ENCODE measurements around the gene CSNK1D.

Gene CSNK1D

DNA sequence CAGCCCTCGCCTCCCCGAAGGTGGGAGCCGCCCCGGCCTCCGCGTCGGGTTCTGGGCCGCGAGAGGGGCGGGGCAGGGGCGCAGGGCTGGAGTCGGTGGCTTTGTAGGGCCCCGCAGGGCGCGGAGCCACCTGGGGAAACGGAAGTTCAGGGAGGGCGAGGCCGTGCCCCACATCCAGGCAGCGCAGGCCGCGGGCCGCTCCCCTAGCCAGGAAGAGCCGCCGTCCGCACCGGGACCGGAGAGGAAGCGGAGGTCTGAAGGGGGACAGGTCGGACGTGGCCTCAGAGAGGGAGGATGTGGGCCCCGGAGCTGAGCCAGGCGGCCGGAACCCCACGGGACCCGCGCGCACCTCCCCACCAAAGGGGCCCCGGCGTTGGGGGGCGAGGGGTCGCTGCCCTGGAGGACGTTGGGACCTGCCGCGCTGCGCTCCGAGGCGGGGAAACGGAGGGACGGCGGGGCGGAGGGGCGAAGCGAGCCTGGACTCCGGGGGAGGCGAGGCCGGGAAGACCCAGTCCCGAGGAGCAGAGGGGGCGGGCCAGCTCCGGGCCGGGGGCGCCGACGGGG, 45.1 kb downstream of the CSNK1D start:
- no peak for DNase-seq (ENCODE audit: low read depth)
- H3K4me3 ChIP-seq (ENCODE audit: low read length): peak overlapping the region; percentile 40
- TF ChIP-seq, protein P1, sequence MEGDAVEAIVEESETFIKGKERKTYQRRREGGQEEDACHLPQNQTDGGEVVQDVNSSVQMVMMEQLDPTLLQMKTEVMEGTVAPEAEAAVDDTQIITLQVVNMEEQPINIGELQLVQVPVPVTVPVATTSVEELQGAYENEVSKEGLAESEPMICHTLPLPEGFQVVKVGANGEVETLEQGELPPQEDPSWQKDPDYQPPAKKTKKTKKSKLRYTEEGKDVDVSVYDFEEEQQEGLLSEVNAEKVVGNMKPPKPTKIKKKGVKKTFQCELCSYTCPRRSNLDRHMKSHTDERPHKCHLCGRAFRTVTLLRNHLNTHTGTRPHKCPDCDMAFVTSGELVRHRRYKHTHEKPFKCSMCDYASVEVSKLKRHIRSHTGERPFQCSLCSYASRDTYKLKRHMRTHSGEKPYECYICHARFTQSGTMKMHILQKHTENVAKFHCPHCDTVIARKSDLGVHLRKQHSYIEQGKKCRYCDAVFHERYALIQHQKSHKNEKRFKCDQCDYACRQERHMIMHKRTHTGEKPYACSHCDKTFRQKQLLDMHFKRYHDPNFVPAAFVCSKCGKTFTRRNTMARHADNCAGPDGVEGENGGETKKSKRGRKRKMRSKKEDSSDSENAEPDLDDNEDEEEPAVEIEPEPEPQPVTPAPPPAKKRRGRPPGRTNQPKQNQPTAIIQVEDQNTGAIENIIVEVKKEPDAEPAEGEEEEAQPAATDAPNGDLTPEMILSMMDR (conservative IDR thresholded peaks at IDR 0.05; ENCODE audit: low read depth, low read length): no peak

DNA sequence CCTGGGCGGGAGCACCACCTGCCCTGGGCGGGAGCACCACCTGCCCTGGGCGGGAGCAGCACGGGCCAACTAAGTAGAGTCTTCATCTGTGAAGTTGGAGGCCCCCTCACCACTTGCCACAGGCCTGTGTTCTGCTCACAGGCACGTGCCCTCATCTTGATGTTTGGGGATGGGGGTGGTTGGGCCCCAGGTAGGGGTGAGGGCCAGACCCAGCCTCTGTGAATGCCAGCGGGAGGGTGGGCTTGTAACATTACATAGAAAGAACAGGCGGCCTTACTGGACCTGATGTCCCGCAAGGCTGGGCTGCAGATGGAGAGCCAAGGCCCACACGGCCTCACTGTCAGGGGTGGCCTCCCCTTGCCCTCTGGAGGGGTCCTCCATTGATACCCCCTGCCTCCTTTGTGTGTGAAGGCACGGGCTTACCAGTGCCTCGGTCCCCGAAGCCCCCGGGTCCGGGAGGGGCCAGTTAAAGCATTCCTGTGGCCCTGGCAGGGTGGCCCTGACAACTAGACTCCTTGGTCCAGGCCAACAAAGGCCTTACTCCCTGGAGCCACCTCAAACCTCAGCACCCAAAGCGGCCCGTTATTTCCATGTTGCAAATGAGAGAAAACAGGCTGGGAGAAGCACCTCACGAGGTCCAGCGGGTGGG, 45.7 kb downstream of the CSNK1D start:
- peak overlapping the region; percentile 6 for H3K4me3 ChIP-seq (ENCODE audit: low read length)
- DNase-seq (ENCODE audit: low read depth): no peak
- TF ChIP-seq, protein P1 (conservative IDR thresholded peaks at IDR 0.05; ENCODE audit: low read depth, low read length): no peak

DNA sequence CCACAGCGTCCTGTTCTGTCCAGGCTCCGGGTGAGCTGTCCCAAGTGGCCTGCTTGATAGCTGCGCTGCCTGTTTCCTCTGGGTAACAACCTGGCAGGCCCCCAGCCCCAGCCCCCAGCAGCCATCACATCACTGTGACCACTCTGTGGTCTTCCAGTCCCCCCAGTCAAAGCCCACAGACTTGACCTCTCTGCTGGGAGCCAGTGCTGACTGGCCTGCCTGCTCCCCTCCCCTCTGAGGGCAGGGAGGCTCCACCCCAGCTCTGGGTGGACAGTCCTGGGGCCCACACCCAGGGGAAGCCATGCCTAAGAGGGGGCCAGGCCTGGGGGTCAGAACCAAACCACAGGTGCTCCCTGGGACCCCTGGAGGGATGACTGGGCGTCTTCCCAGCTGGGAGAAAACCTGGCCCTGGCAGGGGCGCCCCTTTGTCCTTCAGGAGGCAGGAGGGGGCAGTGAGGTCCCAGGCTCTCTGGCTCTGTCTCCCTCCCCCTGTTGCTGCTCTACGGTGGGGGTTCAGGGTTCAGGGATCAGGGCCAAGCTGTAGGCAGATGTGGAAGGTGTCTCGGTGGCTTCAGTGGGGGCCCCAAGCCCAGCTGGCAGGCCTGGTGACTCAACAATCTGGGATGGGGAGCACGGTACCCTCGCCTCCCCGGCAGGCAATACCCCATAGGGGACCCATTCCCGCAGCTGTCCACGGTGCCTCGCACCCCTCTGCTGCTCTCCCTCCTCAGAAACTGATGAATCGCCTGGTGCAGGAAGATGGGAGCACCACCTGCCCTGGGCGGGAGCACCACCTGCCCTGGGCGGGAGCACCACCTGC, 46.5 kb downstream of the CSNK1D start:
- peak overlapping the region; percentile 37 for H3K4me3 ChIP-seq (ENCODE audit: low read length)
- no peak for DNase-seq (ENCODE audit: low read depth)
- TF ChIP-seq, protein P1 (conservative IDR thresholded peaks at IDR 0.05; ENCODE audit: low read depth, low read length): no peak

DNA sequence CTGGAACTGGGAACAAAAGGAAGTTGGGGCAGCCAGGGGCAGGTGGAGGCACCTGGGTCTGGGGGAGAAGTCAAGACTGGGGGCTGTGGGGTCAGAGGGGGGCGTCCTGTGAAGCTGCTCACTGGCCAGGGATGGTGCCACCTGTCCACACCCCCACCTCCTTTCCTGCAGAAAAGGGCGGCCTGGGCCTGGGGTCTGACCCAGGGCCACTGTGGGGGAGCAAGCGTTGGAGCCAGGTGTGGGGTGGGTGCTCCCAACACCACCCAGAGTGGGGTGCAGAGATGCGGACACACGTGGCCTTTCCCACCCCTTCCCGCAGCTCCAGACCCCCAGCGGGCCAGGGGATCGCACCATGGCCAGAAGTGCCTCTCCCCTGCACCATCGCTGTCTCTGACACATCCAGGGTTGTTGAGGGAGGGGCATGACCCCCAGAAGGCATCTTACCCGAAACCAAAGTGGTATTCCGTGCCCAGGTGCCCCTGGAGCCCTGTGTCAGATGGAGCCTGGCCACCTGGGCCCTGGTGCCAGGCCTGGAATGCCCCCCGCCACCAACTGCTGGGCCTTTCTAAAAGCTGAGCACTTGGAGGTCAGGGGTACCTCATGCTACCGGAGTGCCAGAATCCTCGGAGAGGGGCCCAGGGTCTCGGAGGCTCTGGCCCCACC, 47.2 kb downstream of the CSNK1D start:
- DNase-seq (ENCODE audit: low read depth): no peak
- TF ChIP-seq, protein P1 (conservative IDR thresholded peaks at IDR 0.05; ENCODE audit: low read depth, low read length): no peak
- H3K4me3 ChIP-seq (ENCODE audit: low read length): peak overlapping the region; percentile 37

DNA sequence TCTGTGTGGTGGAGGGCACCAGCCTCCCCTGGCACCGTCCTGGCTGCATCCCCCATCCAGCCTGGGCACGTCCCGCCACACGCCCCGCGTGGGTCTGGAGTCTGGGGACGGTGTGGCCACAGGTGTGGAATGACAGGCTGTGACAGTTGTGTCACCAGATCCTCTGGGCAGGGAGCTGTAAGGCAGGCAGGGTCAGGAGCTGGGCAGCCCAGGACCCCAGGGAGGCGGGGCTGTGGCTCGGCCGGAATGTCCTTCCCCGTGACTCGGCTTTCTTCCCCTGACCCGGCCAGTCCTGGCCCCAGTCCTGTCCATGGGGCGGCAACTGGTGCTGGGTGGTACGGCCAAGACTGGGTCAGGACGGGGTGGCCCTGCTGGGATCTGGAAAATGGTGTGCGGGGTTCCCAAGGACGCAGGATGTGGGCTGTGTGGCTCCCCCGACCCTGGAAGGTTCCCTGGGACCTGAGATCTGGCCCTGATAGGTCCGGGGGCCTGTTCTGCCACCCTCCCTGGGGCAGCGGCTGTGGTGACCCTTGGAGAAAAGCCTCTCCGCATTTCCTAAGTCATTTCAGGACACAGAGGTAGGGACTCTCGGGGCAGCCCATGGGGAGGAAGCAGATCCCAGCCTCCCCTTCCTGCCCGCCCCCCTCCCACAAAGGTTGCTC, 48.0 kb downstream of the CSNK1D start:
- H3K4me3 ChIP-seq (ENCODE audit: low read length): peak overlapping the region; percentile 37
- TF ChIP-seq, protein P1 (conservative IDR thresholded peaks at IDR 0.05; ENCODE audit: low read depth, low read length): peak; percentile 0
- no peak for DNase-seq (ENCODE audit: low read depth)

DNA sequence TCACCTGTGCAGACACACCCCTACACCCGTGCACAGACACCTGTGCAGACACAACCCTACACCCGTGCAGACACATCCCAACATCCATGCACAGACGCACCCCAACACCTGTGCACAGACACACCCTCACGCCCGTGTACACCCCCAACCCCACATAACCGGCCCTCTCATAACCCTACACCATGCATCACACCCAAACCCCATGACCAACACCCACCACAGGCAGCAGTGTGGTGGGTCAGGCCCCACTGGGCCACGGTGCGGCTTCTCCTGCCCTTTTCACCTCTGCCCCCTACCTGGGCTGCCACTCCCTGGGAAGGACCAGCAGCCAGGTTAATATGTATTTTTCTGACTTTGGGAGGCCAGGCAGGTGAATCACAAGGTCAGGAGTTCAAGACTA, 48.8 kb downstream of the CSNK1D start:
- no peak overlapping the region for H3K4me3 ChIP-seq (ENCODE audit: low read length)
- DNase-seq (ENCODE audit: low read depth): no peak
- TF ChIP-seq, protein P1 (conservative IDR thresholded peaks at IDR 0.05; ENCODE audit: low read depth, low read length): no peak

Data from retinal pigment epithelial cell (primary cell).